Esophagus muscularis mucosa (tissue), 4 donors: ENCODE measurements around the gene ITPR1.

Experiments used
- EP300 ChIP-seq: sonication (generic); formaldehyde crosslinking; IDR thresholded peaks from one replicate; pipeline ENCODE4 v1.6.1; 2017; ENCODE audit warnings: antibody characterized with exemption
- POLR2AphosphoS5 ChIP-seq, 2 donors: sonication (generic); formaldehyde crosslinking; IDR thresholded peaks; one replicate each; pipeline ENCODE4 v1.6.1; 2017; ENCODE audit warnings: antibody characterized with exemption in 2 of 2
- TF ChIP-seq, protein P1 (sequence below), 3 experiments: fragments of 200-600 bp in 2 of 3; fragments of 450-650 bp in 1 of 3; sonication (generic) in 2 of 3; IDR thresholded peaks; one replicate each; pipeline ENCODE4 v1.5.1; 2017 to 2019; ENCODE audit warnings: antibody characterized with exemption in 3 of 3, mild to moderate bottlenecking in 2 of 3, moderate library complexity in 1 of 3

GRCh38 chr3:4889896-4890295, 396.7 kb downstream of the ITPR1 start:
- TF ChIP-seq, protein P1, sequence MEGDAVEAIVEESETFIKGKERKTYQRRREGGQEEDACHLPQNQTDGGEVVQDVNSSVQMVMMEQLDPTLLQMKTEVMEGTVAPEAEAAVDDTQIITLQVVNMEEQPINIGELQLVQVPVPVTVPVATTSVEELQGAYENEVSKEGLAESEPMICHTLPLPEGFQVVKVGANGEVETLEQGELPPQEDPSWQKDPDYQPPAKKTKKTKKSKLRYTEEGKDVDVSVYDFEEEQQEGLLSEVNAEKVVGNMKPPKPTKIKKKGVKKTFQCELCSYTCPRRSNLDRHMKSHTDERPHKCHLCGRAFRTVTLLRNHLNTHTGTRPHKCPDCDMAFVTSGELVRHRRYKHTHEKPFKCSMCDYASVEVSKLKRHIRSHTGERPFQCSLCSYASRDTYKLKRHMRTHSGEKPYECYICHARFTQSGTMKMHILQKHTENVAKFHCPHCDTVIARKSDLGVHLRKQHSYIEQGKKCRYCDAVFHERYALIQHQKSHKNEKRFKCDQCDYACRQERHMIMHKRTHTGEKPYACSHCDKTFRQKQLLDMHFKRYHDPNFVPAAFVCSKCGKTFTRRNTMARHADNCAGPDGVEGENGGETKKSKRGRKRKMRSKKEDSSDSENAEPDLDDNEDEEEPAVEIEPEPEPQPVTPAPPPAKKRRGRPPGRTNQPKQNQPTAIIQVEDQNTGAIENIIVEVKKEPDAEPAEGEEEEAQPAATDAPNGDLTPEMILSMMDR (IDR thresholded peaks at IDR 0.05): no peak
- TF ChIP-seq POLR2AphosphoS5 (IDR thresholded peaks at IDR 0.05) (no peak), EP300 (no peak)
